H1 (cell line): ENCODE results near the gene PRXL2B. TPM values are rescaled to one million over a fixed set of nuclear protein-coding genes. Genes with fewer than 3 reads are reported as not detected.

Experiments used
- CTCF ChIA-PET: fragments of 300-600 bp; sonication (Branson Sonifier 250); formaldehyde crosslinking; loops from one replicate; lab custom pipeline; 2021; ENCODE audit not compliant: partially characterized antibody; lab: Charles Lee
- POLR2A ChIA-PET: fragments of 300-600 bp; sonication (Branson Sonifier 250); formaldehyde crosslinking; loops from one replicate; lab custom pipeline; 2021; ENCODE audit warnings: inconsistent platforms; ENCODE audit not compliant: partially characterized antibody; lab: Charles Lee
- DNase-seq, 2 experiments: peaks; one replicate each; pipeline versions ENCODE4 v3.0.0 to v3.0.0-alpha.2; 2010 to 2022; ENCODE audit warnings: low spot score in 2 of 2, low read depth in 1 of 2, mixed read lengths in 1 of 2
- FAIRE-seq: peaks from 2 replicates; lab custom pipeline; 2011; peaks lifted over from hg19 to GRCh38; lab: Jason Lieb, UNC
- H2AFZ ChIP-seq: 2 replicates; pipeline ENCODE4 v1.8.1; 2012; ENCODE audit warnings: low read length, inconsistent platforms
- H2AK5ac ChIP-seq: 2 replicates; pipeline ENCODE4 v1.6.1; 2013; ENCODE audit warnings: low read depth, low read length
- H2BK120ac ChIP-seq: replicated peaks from 2 replicates; pipeline ENCODE3; 2013; ENCODE audit warnings: low read depth, low read length, inconsistent platforms
- H2BK12ac ChIP-seq: 2 replicates; pipeline ENCODE4 v1.6.1; 2013; ENCODE audit warnings: low read depth, low read length
- H2BK15ac ChIP-seq: 2 replicates; pipeline ENCODE4 v1.6.1; 2013; ENCODE audit warnings: low read length
- H2BK20ac ChIP-seq: 2 replicates; pipeline ENCODE4 v1.6.1; 2013; ENCODE audit warnings: low read length
- H2BK5ac ChIP-seq: 2 replicates; pipeline ENCODE4 v1.6.1; 2013; ENCODE audit warnings: low read depth, low read length
- H3K14ac ChIP-seq: 2 replicates; pipeline ENCODE4 v1.6.1; 2013; ENCODE audit warnings: inconsistent platforms; ENCODE audit not compliant: insufficient read length
- H3K18ac ChIP-seq: 2 replicates; pipeline ENCODE4 v1.6.1; 2013; ENCODE audit warnings: low read length; ENCODE audit errors: extremely low read depth
- H3K23ac ChIP-seq: 2 replicates; pipeline ENCODE4 v1.6.1; 2013; ENCODE audit warnings: inconsistent platforms; ENCODE audit not compliant: insufficient read length
- H3K23me2 ChIP-seq: 2 replicates; pipeline ENCODE4 v1.6.1; 2013; ENCODE audit warnings: low read depth, low read length
- H3K27ac ChIP-seq: 2 replicates; pipeline ENCODE4 v1.6.1; 2011; ENCODE audit warnings: low read depth, low read length, inconsistent platforms
- H3K27me3 ChIP-seq, 4 experiments: replicated peaks in 1 of 4; 1 replicate in 1 of 4; 2 replicates in 3 of 4; pipeline versions ENCODE4 v1.6.1 to v1.8.1; 2011 to 2013; ENCODE audit warnings: low read length in 3 of 4, mild to moderate bottlenecking in 3 of 4, inconsistent platforms in 2 of 4, mixed read lengths in 2 of 4, moderate library complexity in 1 of 4; ENCODE audit not compliant: control insufficient read depth in 3 of 4, insufficient read depth in 3 of 4; ENCODE audit errors: extremely low read depth in 1 of 4
- H3K36me3 ChIP-seq, 4 experiments: 2 replicates each; pipeline versions ENCODE4 v1.6.1 to v1.8.1; 2011 to 2013; ENCODE audit warnings: mild to moderate bottlenecking in 4 of 4, low read length in 3 of 4, moderate library complexity in 2 of 4, control low read depth in 1 of 4, inconsistent platforms in 1 of 4; ENCODE audit not compliant: insufficient read depth in 4 of 4, control insufficient read depth in 2 of 4
- H3K4ac ChIP-seq: replicated peaks from 2 replicates; pipeline ENCODE3; 2013; ENCODE audit warnings: low read length, low read depth, mixed read lengths, inconsistent platforms; ENCODE audit not compliant: insufficient read length
- H3K4me1 ChIP-seq, 4 experiments: replicated peaks in 1 of 4; 1 replicate in 1 of 4; 2 replicates in 3 of 4; pipeline versions ENCODE4 v1.6.1 to v1.8.1; 2011 to 2013; ENCODE audit warnings: low read length in 3 of 4, inconsistent platforms in 2 of 4, mixed read lengths in 1 of 4; ENCODE audit not compliant: insufficient read depth in 4 of 4, control insufficient read depth in 3 of 4
- H3K4me2 ChIP-seq, 2 experiments: 2 replicates each; pipeline versions ENCODE4 v1.6.1 to v1.8.1; 2011 to 2013; ENCODE audit warnings: low read depth in 2 of 2, low read length in 2 of 2, control low read depth in 1 of 2, inconsistent platforms in 1 of 2, mild to moderate bottlenecking in 1 of 2; ENCODE audit not compliant: insufficient read depth in 1 of 2
- H3K4me3 ChIP-seq, 4 experiments: fragments of 200-600, 300-600 bp in 1 of 4; sonication (generic), shearing (Covaris generic), sonication (Bioruptor Twin) in 1 of 4; 2 replicates each; pipeline versions ENCODE4 v1.5.1 to v1.8.1; 2011 to 2016; ENCODE audit warnings: low read length in 4 of 4, low read depth in 3 of 4, control low read depth in 2 of 4, inconsistent platforms in 2 of 4, mild to moderate bottlenecking in 2 of 4, mixed read lengths in 1 of 4, moderate library complexity in 1 of 4; ENCODE audit not compliant: insufficient read depth in 2 of 4; ENCODE audit errors: extremely low read depth in 1 of 4
- H3K56ac ChIP-seq: replicated peaks from 2 replicates; pipeline ENCODE3; 2013; ENCODE audit warnings: low read depth, mild to moderate bottlenecking, mixed read lengths, low read length, inconsistent platforms; ENCODE audit not compliant: insufficient read length
- H3K79me1 ChIP-seq: 2 replicates; pipeline ENCODE4 v1.6.1; 2013; ENCODE audit warnings: low read depth, low read length, control low read depth
- H3K79me2 ChIP-seq, 2 experiments: 2 replicates each; pipeline versions ENCODE4 v1.6.1 to v1.8.1; 2012 to 2013; ENCODE audit warnings: low read length in 2 of 2, mild to moderate bottlenecking in 2 of 2, inconsistent platforms in 1 of 2; ENCODE audit not compliant: insufficient read depth in 2 of 2, control insufficient read depth in 1 of 2
- H3K9ac ChIP-seq, 4 experiments: replicated peaks in 1 of 4; 1 replicate in 1 of 4; 2 replicates in 3 of 4; pipeline versions ENCODE4 v1.6.1 to v1.8.1; 2011 to 2013; ENCODE audit warnings: low read depth in 3 of 4, low read length in 3 of 4, control low read depth in 2 of 4, mild to moderate bottlenecking in 2 of 4, moderate library complexity in 2 of 4, inconsistent platforms in 1 of 4; ENCODE audit errors: extremely low read depth in 1 of 4
- H3K9me3 ChIP-seq, 2 experiments: 2 replicates each; pipeline versions ENCODE4 v1.6.1 to v1.8.1; 2012 to 2013; ENCODE audit warnings: mild to moderate bottlenecking in 2 of 2, moderate library complexity in 2 of 2, control low read depth in 1 of 2, inconsistent platforms in 1 of 2, low read depth in 1 of 2, low read length in 1 of 2, mixed read lengths in 1 of 2; ENCODE audit not compliant: insufficient read depth in 2 of 2
- H4K20me1 ChIP-seq, 2 experiments: replicated peaks in 1 of 2; 2 replicates each; pipeline versions ENCODE3 to v1.8.1; 2011 to 2013; ENCODE audit warnings: inconsistent platforms in 2 of 2, low read length in 2 of 2, mild to moderate bottlenecking in 1 of 2; ENCODE audit not compliant: insufficient read depth in 2 of 2, control insufficient read depth in 1 of 2
- H4K5ac ChIP-seq: 2 replicates; pipeline ENCODE4 v1.6.1; 2013; ENCODE audit warnings: low read length, low read depth, mixed read lengths, inconsistent platforms; ENCODE audit not compliant: insufficient read length
- H4K8ac ChIP-seq: 2 replicates; pipeline ENCODE4 v1.8.0; 2013; ENCODE audit warnings: mild to moderate bottlenecking, moderate library complexity, low read length, inconsistent platforms; ENCODE audit not compliant: insufficient read depth; ENCODE audit errors: extremely low read depth
- H4K91ac ChIP-seq: replicated peaks from 2 replicates; pipeline ENCODE3; 2013; ENCODE audit warnings: low read length, mixed read lengths, inconsistent platforms; ENCODE audit not compliant: insufficient read length
- EGR1 ChIP-seq: IDR thresholded peaks from 2 replicates; pipeline ENCODE4 v1.6.1; 2011; ENCODE audit warnings: low read depth, low read length, borderline replicate concordance
- MAFK ChIP-seq: IDR thresholded peaks from 2 replicates; pipeline ENCODE4 v1.6.1; 2012; ENCODE audit warnings: low read depth, mild to moderate bottlenecking, improper control_type of control experiment, low read length
- WGBS, 2 experiments: shearing (Covaris generic) in 1 of 2; methylation state at CpG; one replicate each; pipeline versions ENCODE4 v1.1.6 to v1.1.7; 2013 to 2015; ENCODE audit warnings: low lambda C conversion rate in 2 of 2, mixed read lengths in 2 of 2, inconsistent platforms in 1 of 2, low coverage in 1 of 2, missing lambda C conversion rate in 1 of 2; ENCODE audit not compliant: insufficient replicate concordance in 2 of 2, insufficient coverage in 1 of 2, insufficient read length in 1 of 2; ENCODE audit errors: extremely low coverage in 1 of 2, missing lambda C conversion rate in 1 of 2; 5-methylcytosine and 5-hydroxymethylcytosine counted together
- polyA plus RNA-seq, 7 experiments: library from polyadenylated mRNA; depleted of rRNA in 3 of 7; stranded (reverse) in 5 of 7; unstranded in 2 of 7; fragments of >200 nt in 5 of 7; fragments of 200-250 nt in 2 of 7; gene quantifications; 1 replicate in 5 of 7; 2 replicates in 1 of 7; 4 replicates in 1 of 7; pipeline versions ENCODE4 v1.2.1 to v1.2.3, GENCODE V29; 2011 to 2013; ENCODE audit warnings: missing spikeins in 2 of 7, mixed read lengths in 2 of 7
- total RNA-seq: library from RNA; stranded (reverse); fragmentation: NEBNext Ultra II Directional; extraction: Animal tissue kit (Norgen Biotek cat#: 25700); gene quantifications from 2 replicates; pipeline ENCODE4 v1.2.1, GENCODE V29; 2021

PRXL2B gene
- total and polyA plus RNA-seq, 2 of the 8 experiments (the other 6 are each of a cell fraction or from before 2014, with no cell fraction given): 35.3 to 46.0 TPM

GRCh38 chr1:2584686-2585317 is 1.8 kb upstream of the PRXL2B start:
- Histone ChIP-seq H3K4me2 (peak overlapping the region; percentile 65 to 88), H2BK5ac (no peak overlapping the region), H3K18ac (no peak overlapping the region), H2AFZ (no peak overlapping the region), H3K23ac (no peak overlapping the region), H3K27ac (no peak overlapping the region), H4K20me1 (peaks cover 2 to 3% of the 10 kb centered on the region in 2 experiments), H2BK120ac (no peak overlapping the region), H3K27me3 (no peaks in the 10 kb centered on the region), H2BK12ac (no peak overlapping the region), H3K79me2 (no peaks in the 10 kb centered on the region), H3K36me3 (0 out of 8 replicates have a peak, but pooled peaks cover 0 to 4% (median 0%) of the 10 kb centered on the region in 4 experiments), H2AK5ac (no peak overlapping the region), H3K23me2 (peaks cover 12% of the 10 kb centered on the region), H3K9me3 (no peaks in the 10 kb centered on the region), H3K79me1 (no peaks in the 10 kb centered on the region; the same call in 1 of the 2 replicates), H3K14ac (no peak overlapping the region), H2BK20ac (no peak overlapping the region), H2BK15ac (no peak overlapping the region), H4K8ac (no peak overlapping the region), H3K56ac (no peak overlapping the region), H3K9ac (0 out of 7 replicates have a peak overlapping the region, but pooled peaks of 1 of the 4 experiments have one; percentile 15), H3K4me3 (peak overlapping the region in 2 of 4 experiments; percentile 78 to 88; a peak in 2 of 8 replicates), H3K4ac (no peak overlapping the region), H4K5ac (no peak overlapping the region), H4K91ac (no peak overlapping the region), H3K4me1 (peaks cover 0 to 25% (median 9%) of the 10 kb centered on the region in 4 experiments; a peak in 4 of 7 replicates)
- ChIA-PET POLR2A (interaction anchor here (1.0 to 1.5 kb wide), 8 partner anchors 13 to 81 kb away, joined by 3 to 9 read pairs (median 4); no protein-coding TSS in a partner anchor), CTCF (interaction anchor here (0.7 to 4.5 kb wide), 6 partner anchors 13 to 1191 kb away, joined by 3 to 24 read pairs (median 3); partner anchors contain the start of gene TNFRSF14)
- 71% methylated on average over 12 of the region's 12 CpGs; no CpG with 5 or more reads in 1 of the 2 experiments for WGBS, 2 experiments
- FAIRE-seq: no peak
- no peak for DNase-seq
- TF ChIP-seq EGR1: no peak
- no peak for TF ChIP-seq MAFK
